ENCODE measurements around the gene RETREG1.
"Not testable (repeated sequence)": the region's sequence is repeated elsewhere in the genome, so short reads cannot be mapped to it uniquely, and the experiment has no call there.

The RETREG1 gene

GRCh38 chr5:16456103-16456832, 160.5 kb downstream of the RETREG1 start:
- Histone ChIP-seq H3K4me2 (ENCODE audit: low read length) (peak overlapping the region; percentile 53), H3K4me3 (ENCODE audit: low read length) (peak overlapping the region; percentile 29), H3K9ac (ENCODE audit: low read depth, low read length) (peak overlapping the region; percentile 49), H3K36me3 (ENCODE audit: insufficient read depth, low read length) (peaks cover 81% of the 10 kb centered on the region), H3K9me3 (replicated peaks; ENCODE audit: low read length) (no peaks in the 10 kb centered on the region), H3K27me3 (ENCODE audit: control insufficient read depth, insufficient read depth, low read length) (no peaks in the 10 kb centered on the region), H3K4me1 (ENCODE audit: control insufficient read depth, insufficient read depth, low read length) (peaks cover 51% of the 10 kb centered on the region)

GRCh38 chr5:16455668-16456067, 161.1 kb downstream of the RETREG1 start:
- peak overlapping the region; percentile 29 for H3K4me3 ChIP-seq (ENCODE audit: low read length)
- H3K27me3 ChIP-seq (ENCODE audit: control insufficient read depth, insufficient read depth, low read length): no peaks in the 10 kb centered on the region
- peaks cover 81% of the 10 kb centered on the region for H3K36me3 ChIP-seq (ENCODE audit: insufficient read depth, low read length)
- H3K4me1 ChIP-seq (ENCODE audit: control insufficient read depth, insufficient read depth, low read length): peaks cover 45% of the 10 kb centered on the region
- H3K4me2 ChIP-seq (ENCODE audit: low read length): peak overlapping the region; percentile 53
- H3K9ac ChIP-seq (ENCODE audit: low read depth, low read length): peak overlapping the region; percentile 49
- no peaks in the 10 kb centered on the region for H3K9me3 ChIP-seq (replicated peaks; ENCODE audit: low read length)

GRCh38 chr5:16454686-16455085, 162.1 kb downstream of the RETREG1 start:
- Histone ChIP-seq H3K36me3 (ENCODE audit: insufficient read depth, low read length) (peaks cover 81% of the 10 kb centered on the region), H3K4me1 (ENCODE audit: control insufficient read depth, insufficient read depth, low read length) (peaks cover 40% of the 10 kb centered on the region), H3K27me3 (ENCODE audit: control insufficient read depth, insufficient read depth, low read length) (no peaks in the 10 kb centered on the region), H3K9ac (ENCODE audit: low read depth, low read length) (no peak overlapping the region), H3K4me2 (ENCODE audit: low read length) (no peak overlapping the region), H3K4me3 (ENCODE audit: low read length) (no peak overlapping the region), H3K9me3 (replicated peaks; ENCODE audit: low read length) (no peaks in the 10 kb centered on the region)

GRCh38 chr5:16453609-16454008, 163.2 kb downstream of the RETREG1 start:
- Histone ChIP-seq H3K9ac (ENCODE audit: low read depth, low read length) (no peak overlapping the region), H3K4me3 (ENCODE audit: low read length) (no peak overlapping the region), H3K4me1 (ENCODE audit: control insufficient read depth, insufficient read depth, low read length) (peaks cover 30% of the 10 kb centered on the region), H3K9me3 (replicated peaks; ENCODE audit: low read length) (no peaks in the 10 kb centered on the region), H3K27me3 (ENCODE audit: control insufficient read depth, insufficient read depth, low read length) (no peaks in the 10 kb centered on the region), H3K36me3 (ENCODE audit: insufficient read depth, low read length) (peaks cover 78% of the 10 kb centered on the region), H3K4me2 (ENCODE audit: low read length) (no peak overlapping the region)

- Histone ChIP-seq H3K9ac (ENCODE audit: low read depth, low read length) (no peak overlapping the region), H3K4me3 (ENCODE audit: low read length) (no peak overlapping the region), H3K36me3 (ENCODE audit: insufficient read depth, low read length) (peaks cover 75% of the 10 kb centered on the region), H3K4me2 (ENCODE audit: low read length) (no peak overlapping the region), H3K4me1 (ENCODE audit: control insufficient read depth, insufficient read depth, low read length) (no peaks in the 10 kb centered on the region), H3K27me3 (ENCODE audit: control insufficient read depth, insufficient read depth, low read length) (no peaks in the 10 kb centered on the region), H3K9me3 (replicated peaks; ENCODE audit: low read length) (no peaks in the 10 kb centered on the region)
Measured at GRCh38 chr5:16450163-16450562, 166.6 kb downstream of the RETREG1 start.

GRCh38 chr5:16446993-16447392, 169.8 kb downstream of the RETREG1 start:
- H3K4me2 ChIP-seq (ENCODE audit: low read length): no peak overlapping the region
- no peaks in the 10 kb centered on the region for H3K9me3 ChIP-seq (replicated peaks; ENCODE audit: low read length)
- H3K36me3 ChIP-seq (ENCODE audit: insufficient read depth, low read length): peaks cover 54% of the 10 kb centered on the region

GRCh38 chr5:16437977-16438376, 178.8 kb downstream of the RETREG1 start:
- H3K9me3 ChIP-seq (replicated peaks; ENCODE audit: low read length): no peaks in the 10 kb centered on the region
- no peaks in the 10 kb centered on the region for H3K4me1 ChIP-seq (ENCODE audit: control insufficient read depth, insufficient read depth, low read length)
- H3K27me3 ChIP-seq (ENCODE audit: control insufficient read depth, insufficient read depth, low read length): peaks cover 13% of the 10 kb centered on the region
- H3K4me3 ChIP-seq (ENCODE audit: low read length): no peak overlapping the region
- H3K4me2 ChIP-seq (ENCODE audit: low read length): no peak overlapping the region
- H3K36me3 ChIP-seq (ENCODE audit: insufficient read depth, low read length): no peaks in the 10 kb centered on the region
- H3K9ac ChIP-seq (ENCODE audit: low read depth, low read length): no peak overlapping the region

More at GRCh38 chr5:16446993-16447392, 169.8 kb downstream of the RETREG1 start:
- Histone ChIP-seq H3K4me3 (ENCODE audit: low read length) (no peak overlapping the region), H3K4me1 (ENCODE audit: control insufficient read depth, insufficient read depth, low read length) (no peaks in the 10 kb centered on the region), H3K27me3 (ENCODE audit: control insufficient read depth, insufficient read depth, low read length) (no peaks in the 10 kb centered on the region), H3K9ac (ENCODE audit: low read depth, low read length) (no peak overlapping the region)

GRCh38 chr5:16436065-16436682, 180.6 kb downstream of the RETREG1 start:
- not testable (repeated sequence) for H3K36me3 ChIP-seq (ENCODE audit: insufficient read depth, low read length); H3K4me2 ChIP-seq (ENCODE audit: low read length); H3K9ac ChIP-seq (ENCODE audit: low read depth, low read length); H3K9me3 ChIP-seq (replicated peaks; ENCODE audit: low read length); H3K4me1 ChIP-seq (ENCODE audit: control insufficient read depth, insufficient read depth, low read length); H3K4me3 ChIP-seq (ENCODE audit: low read length)
- H3K27me3 ChIP-seq (ENCODE audit: control insufficient read depth, insufficient read depth, low read length): peaks cover 20% of the 10 kb centered on the region

GRCh38 chr5:16431490-16431889, 185.3 kb downstream of the RETREG1 start:
- Histone ChIP-seq H3K4me2 (ENCODE audit: low read length) (no peak overlapping the region), H3K9ac (ENCODE audit: low read depth, low read length) (no peak overlapping the region), H3K36me3 (ENCODE audit: insufficient read depth, low read length) (no peaks in the 10 kb centered on the region), H3K4me3 (ENCODE audit: low read length) (no peak overlapping the region), H3K4me1 (ENCODE audit: control insufficient read depth, insufficient read depth, low read length) (no peaks in the 10 kb centered on the region), H3K9me3 (replicated peaks; ENCODE audit: low read length) (no peaks in the 10 kb centered on the region), H3K27me3 (ENCODE audit: control insufficient read depth, insufficient read depth, low read length) (peaks cover 30% of the 10 kb centered on the region)

- Histone ChIP-seq H3K4me2 (ENCODE audit: low read length) (no peak overlapping the region), H3K36me3 (ENCODE audit: insufficient read depth, low read length) (no peaks in the 10 kb centered on the region), H3K27me3 (ENCODE audit: control insufficient read depth, insufficient read depth, low read length) (peaks cover 30% of the 10 kb centered on the region), H3K4me1 (ENCODE audit: control insufficient read depth, insufficient read depth, low read length) (no peaks in the 10 kb centered on the region), H3K9me3 (replicated peaks; ENCODE audit: low read length) (no peaks in the 10 kb centered on the region), H3K9ac (ENCODE audit: low read depth, low read length) (no peak overlapping the region), H3K4me3 (ENCODE audit: low read length) (no peak overlapping the region)
Measured at GRCh38 chr5:16430349-16431089, 186.3 kb downstream of the RETREG1 start.

GRCh38 chr5:16428359-16428758, 188.4 kb downstream of the RETREG1 start:
- H3K36me3 ChIP-seq (ENCODE audit: insufficient read depth, low read length): no peaks in the 10 kb centered on the region
- H3K27me3 ChIP-seq (ENCODE audit: control insufficient read depth, insufficient read depth, low read length): peaks cover 17% of the 10 kb centered on the region
- no peak overlapping the region for H3K4me3 ChIP-seq (ENCODE audit: low read length)
- no peak overlapping the region for H3K4me2 ChIP-seq (ENCODE audit: low read length)
- no peaks in the 10 kb centered on the region for H3K4me1 ChIP-seq (ENCODE audit: control insufficient read depth, insufficient read depth, low read length)
- H3K9me3 ChIP-seq (replicated peaks; ENCODE audit: low read length): no peaks in the 10 kb centered on the region
- H3K9ac ChIP-seq (ENCODE audit: low read depth, low read length): no peak overlapping the region
